ENCODE results near the gene SLC1A5. TPM values are rescaled to one million over a fixed set of nuclear protein-coding genes. Genes with fewer than 3 reads are reported as not detected.

Gene SLC1A5
- total RNA-seq, 2 donors from 2014 or later = 122 to 214 TPM

DNA sequence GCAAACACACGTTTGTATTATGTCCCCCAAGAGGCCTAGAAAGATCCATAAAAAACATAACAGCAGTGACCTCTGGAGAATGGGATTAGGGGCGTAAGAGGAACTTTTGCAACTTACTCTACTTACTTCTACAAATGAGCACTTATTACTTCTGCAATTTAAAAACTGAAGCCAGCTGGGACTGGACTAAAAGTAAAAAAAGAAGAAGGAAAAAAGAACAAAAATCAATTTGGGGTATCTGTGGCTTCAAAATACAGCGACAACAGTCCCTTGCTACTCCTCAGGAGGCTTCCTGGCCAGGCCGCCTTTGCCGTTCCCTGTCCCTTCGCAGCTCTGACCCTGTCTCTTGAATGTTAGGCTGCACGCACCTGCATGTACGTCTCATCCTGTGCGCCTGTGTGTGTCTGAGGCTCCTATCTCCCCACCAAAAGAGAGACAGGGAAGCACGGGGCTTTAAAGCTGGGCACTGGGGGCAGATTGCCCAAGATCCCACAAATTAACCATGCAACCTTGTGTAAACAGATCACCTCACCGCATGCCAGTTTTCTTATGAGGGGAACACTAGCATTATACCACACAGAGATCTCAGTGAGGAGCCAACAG, 54.6 kb downstream of the SLC1A5 start:
- intact Hi-C loops (cut with DNase I) = no loop called here
- H3K4me3 ChIP-seq = no peak overlapping the region
- 77% methylated on average over 11 of the region's 11 CpGs for WGBS
- no peak for DNase-seq (ENCODE audit: low spot score)
- TF ChIP-seq, protein P1, sequence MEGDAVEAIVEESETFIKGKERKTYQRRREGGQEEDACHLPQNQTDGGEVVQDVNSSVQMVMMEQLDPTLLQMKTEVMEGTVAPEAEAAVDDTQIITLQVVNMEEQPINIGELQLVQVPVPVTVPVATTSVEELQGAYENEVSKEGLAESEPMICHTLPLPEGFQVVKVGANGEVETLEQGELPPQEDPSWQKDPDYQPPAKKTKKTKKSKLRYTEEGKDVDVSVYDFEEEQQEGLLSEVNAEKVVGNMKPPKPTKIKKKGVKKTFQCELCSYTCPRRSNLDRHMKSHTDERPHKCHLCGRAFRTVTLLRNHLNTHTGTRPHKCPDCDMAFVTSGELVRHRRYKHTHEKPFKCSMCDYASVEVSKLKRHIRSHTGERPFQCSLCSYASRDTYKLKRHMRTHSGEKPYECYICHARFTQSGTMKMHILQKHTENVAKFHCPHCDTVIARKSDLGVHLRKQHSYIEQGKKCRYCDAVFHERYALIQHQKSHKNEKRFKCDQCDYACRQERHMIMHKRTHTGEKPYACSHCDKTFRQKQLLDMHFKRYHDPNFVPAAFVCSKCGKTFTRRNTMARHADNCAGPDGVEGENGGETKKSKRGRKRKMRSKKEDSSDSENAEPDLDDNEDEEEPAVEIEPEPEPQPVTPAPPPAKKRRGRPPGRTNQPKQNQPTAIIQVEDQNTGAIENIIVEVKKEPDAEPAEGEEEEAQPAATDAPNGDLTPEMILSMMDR (IDR thresholded peaks at IDR 0.05) = no peak
- TF ChIP-seq POLR2AphosphoS5 (IDR thresholded peaks at IDR 0.05) (no peak), POLR2A (IDR thresholded peaks at IDR 0.05) (no peak)
- no peak overlapping the region for H3K27ac ChIP-seq
- no peaks in the 10 kb centered on the region for H3K4me1 ChIP-seq (replicated peaks)
- no peaks in the 10 kb centered on the region for H3K9me3 ChIP-seq
- H3K27me3 ChIP-seq (replicated peaks; ENCODE audit: insufficient read depth) = no peaks in the 10 kb centered on the region
- peaks cover 0 to 34% of the 10 kb centered on the region in 2 donors for H3K36me3 ChIP-seq

DNA sequence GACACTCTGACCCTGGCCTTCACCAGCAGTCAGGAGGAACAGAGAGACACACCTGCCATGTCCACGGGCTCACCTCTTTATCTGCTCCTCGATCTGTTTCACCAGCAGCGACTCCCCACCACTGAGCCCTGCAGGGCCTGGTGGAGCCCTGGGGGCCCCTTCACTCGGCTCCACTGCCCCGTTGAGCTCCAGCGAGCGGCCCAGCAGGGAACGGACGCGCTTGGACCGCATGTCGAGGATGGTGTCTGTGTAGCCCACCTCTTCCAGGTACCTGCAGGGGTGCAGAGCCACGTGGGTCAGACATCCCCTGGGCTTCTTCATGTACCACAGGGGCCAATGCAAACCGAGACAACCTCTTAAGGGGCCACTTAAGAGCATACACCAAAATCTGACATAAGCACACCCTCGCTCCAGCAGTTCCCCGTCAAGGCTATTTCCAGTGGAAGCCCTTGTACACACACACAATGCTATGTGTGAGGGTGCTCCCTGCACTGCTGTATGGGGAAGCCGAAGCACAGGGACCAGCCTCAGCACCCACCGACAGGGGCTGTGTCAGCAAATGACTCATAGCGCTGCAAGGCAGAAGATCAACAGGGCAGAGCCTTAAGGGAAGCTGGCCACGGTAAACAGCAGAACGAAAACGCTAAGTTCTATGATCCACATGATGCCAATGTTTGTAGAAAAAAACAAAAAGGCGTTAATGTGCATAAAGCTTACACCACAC, 55.3 kb downstream of the SLC1A5 start:
- WGBS = 86% methylated on average over 23 of the region's 23 CpGs
- intact Hi-C loops (cut with DNase I) = no loop called here
- no peak for DNase-seq (ENCODE audit: low spot score)
- Histone ChIP-seq H3K9me3 (no peaks in the 10 kb centered on the region), H3K27me3 (replicated peaks; ENCODE audit: insufficient read depth) (no peaks in the 10 kb centered on the region), H3K27ac (no peak overlapping the region), H3K4me1 (replicated peaks) (no peaks in the 10 kb centered on the region), H3K4me3 (no peak overlapping the region), H3K36me3 (peaks cover 0 to 34% of the 10 kb centered on the region in 2 donors)
- TF ChIP-seq POLR2A (IDR thresholded peaks at IDR 0.05) = no peak
- TF ChIP-seq POLR2AphosphoS5 (IDR thresholded peaks at IDR 0.05) = no peak
- TF ChIP-seq, protein P1 (IDR thresholded peaks at IDR 0.05) = no peak

DNA sequence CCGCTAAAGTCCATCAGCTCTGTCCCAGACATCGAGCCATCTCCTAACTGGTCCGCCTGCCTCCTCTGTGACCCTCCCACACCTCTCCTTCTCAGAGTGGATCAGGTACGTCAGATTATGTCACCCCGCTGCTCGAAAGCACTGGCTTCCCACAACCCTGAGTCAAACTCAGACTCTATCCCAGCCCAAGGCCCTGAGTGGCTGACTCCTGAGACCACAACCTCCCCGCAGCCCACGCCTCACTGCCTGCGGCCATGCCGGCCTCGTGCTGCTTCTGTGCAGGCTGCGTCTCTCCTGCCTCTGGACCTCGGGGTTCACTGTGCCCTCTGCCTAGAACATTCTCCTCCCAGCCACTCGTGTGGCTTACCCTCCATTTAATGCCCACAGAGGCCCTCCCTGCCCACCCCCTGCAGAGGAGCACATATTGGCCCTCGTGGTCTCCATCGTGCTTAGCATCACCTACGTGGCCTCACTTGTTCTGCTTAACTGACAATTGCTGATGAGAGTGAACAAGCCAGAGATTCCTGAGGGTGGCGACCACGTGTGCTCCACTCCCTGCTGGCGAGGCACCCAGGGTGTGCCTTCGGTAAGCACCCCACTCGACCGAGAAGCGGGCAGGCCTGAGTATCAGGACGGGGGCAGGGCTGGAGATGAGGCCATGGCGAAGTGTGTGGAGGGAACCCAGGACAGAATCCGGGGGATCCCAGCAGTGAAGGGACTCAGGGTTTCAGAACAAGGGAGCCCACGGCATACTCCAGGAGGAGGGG, 56.0 kb downstream of the SLC1A5 start:
- 88% methylated on average over 28 of the region's 28 CpGs for WGBS
- TF ChIP-seq POLR2AphosphoS5 (IDR thresholded peaks at IDR 0.05) (no peak), POLR2A (IDR thresholded peaks at IDR 0.05) (no peak)
- TF ChIP-seq, protein P1 (IDR thresholded peaks at IDR 0.05) = no peak
- H3K27ac ChIP-seq = no peak overlapping the region

DNA sequence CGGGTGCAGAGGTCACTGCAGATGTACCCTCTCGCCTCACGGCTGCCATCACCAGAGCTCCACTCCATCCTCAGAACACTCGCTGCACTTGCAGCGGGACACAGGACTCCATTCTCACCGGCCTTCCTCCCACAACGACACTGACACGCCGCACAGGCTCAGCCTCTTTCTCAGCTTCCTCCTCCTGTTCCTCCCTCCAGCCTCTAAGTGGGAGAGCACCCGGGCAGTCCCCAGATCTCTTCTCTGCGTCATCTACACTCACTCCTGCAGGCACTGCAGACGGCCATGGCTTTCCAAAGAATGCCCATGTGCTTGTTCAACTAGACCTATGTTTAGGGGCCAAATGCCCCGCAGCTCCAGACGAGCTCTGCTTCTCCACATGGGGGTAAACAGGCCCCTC, 56.8 kb downstream of the SLC1A5 start:
- no peaks in the 10 kb centered on the region for H3K27me3 ChIP-seq (replicated peaks; ENCODE audit: insufficient read depth)
- TF ChIP-seq POLR2A (IDR thresholded peaks at IDR 0.05) (no peak), POLR2AphosphoS5 (IDR thresholded peaks at IDR 0.05) (no peak)
- TF ChIP-seq, protein P1 (IDR thresholded peaks at IDR 0.05) = no peak
- no peak overlapping the region for H3K4me3 ChIP-seq
- H3K27ac ChIP-seq = no peak overlapping the region
- peaks cover 0 to 40% of the 10 kb centered on the region in 2 donors for H3K36me3 ChIP-seq
- intact Hi-C loops (cut with DNase I) = no loop called here
- no peaks in the 10 kb centered on the region for H3K9me3 ChIP-seq
- 69% methylated on average over 14 of the region's 14 CpGs for WGBS
- no peaks in the 10 kb centered on the region for H3K4me1 ChIP-seq (replicated peaks)
- no peak for DNase-seq (ENCODE audit: low spot score)

More for the DNA sequence above, 56.0 kb downstream of the SLC1A5 start:
- intact Hi-C loops (cut with DNase I) = no loop called here
- Histone ChIP-seq H3K9me3 (no peaks in the 10 kb centered on the region), H3K4me1 (replicated peaks) (no peaks in the 10 kb centered on the region), H3K36me3 (peaks cover 0 to 33% of the 10 kb centered on the region in 2 donors), H3K4me3 (no peak overlapping the region), H3K27me3 (replicated peaks; ENCODE audit: insufficient read depth) (no peaks in the 10 kb centered on the region)
- DNase-seq (ENCODE audit: low spot score) = no peak

All from prostate gland (tissue), 2 donors.